RKO (cell line): ENCODE measurements around the gene CADPS2.

Experiments
- DNase-seq: peaks from one replicate; pipeline ENCODE4 v3.0.0-alpha.2; 2016; ENCODE audit warnings: low spot score

The CADPS2 gene

DNA sequence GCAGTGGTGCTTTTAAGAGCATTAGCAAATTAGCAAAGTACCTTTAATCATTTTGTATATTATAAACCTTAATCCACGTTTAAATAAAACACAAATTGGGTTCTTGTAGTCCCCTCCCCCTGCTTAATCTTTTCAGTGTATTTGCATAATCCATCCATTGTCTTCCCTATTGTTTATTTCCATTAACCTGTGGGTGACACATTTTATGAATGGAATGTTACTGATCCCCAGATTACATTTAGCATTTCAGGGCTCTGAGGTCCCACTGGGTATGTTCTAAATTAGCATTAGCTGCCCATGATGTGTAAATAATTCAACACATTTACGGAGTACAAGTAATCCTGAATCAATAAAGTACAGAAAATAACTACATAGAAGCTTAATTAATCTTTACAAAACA, 443.3 kb downstream of the CADPS2 start:
- DNase-seq, result no peak

DNA sequence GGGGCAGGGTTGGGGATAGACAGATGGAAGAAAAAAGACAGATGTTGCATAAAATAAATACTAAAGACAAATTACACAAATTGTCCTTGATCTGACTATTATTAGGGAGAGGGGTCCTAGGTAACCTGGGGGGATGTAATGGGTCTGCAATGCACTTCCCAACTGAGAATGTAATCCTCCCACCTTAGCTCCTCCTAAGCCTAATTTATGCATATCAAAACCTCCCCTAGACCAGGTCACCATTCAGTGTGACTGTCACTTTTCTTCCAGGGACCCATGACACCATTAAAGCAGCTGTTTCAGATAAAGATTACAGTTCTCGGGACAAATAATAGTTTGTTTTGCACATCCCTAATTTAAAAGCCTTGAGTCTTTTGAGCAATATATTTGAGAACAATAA, 447.8 kb downstream of the CADPS2 start:
- no peak for DNase-seq

DNA sequence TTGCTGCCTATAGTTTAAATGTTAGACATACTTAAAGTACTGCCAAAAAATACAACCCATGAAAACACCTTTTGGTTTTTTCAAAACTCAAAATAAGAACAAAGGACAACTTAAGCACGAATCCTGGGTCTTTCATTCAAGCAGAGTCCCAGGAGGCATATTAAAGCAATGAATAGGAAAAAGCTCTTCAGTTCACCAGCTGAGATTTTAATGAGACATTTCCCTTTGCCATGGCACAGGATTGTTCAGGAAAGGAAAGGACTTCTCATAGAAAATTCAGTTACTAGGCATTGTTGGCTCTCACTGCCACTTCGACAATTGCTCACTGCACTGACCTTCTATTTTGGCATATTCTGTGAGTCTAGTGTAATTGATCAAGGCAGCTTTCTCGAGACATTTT, 448.3 kb downstream of the CADPS2 start:
- no peak for DNase-seq

DNA sequence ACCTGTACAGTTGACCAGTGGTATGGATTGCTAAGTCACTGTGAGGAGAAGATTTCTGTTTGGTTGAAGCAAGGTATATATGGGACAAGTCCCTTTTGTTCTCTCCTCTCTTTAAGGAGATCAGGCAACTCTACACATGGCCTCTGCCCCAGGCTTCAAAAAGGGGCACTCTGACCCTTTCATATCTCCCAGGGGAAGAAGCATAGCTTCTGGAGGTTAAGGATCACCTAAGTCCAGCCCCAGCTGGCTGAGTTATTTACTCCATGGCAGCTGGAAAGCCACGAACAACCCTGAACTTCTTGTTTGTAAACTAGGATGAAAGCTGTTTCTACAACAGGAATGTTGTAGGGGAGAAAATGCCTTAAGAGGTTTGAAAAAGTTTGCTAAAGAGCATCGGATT, 452.5 kb downstream of the CADPS2 start:
- DNase-seq, result no peak

DNA sequence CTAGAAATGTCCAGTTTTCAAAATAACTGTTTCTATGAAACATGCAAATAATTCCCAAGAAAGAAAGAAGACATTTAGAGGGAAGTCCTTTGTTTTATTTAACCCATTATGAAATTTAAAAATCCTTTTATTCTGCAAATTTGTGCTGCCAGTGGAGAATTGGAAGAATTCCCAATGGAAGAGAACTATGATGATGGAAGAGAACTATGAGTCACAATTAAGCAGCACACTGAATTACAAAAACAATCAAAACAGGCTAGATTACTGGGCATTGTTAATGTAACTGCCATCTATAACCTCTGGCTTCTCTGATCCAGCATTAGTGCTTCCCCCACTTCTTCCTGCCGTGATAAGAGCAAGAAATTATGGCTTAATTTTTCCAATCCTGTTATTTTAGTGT, 455.6 kb downstream of the CADPS2 start:
- no peak for DNase-seq

DNA sequence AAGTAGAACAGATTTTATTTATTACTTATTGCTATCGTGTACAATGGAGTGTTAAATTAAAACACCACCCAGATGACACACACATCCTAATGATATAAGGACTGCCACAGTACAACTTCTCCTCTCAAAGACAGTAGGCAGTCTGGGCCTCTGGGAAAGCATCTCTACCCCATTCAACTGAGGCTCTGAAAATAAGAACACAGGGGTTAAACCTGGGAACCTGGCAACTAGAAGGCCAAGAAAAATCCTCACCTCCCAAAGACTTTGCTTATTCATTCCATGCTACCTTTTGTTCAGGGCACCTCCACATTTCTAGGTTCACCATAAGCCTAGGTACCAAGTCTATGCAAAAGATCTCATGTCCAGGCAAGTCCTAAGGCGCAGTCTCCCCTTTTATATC, 456.3 kb downstream of the CADPS2 start:
- no peak for DNase-seq

DNA sequence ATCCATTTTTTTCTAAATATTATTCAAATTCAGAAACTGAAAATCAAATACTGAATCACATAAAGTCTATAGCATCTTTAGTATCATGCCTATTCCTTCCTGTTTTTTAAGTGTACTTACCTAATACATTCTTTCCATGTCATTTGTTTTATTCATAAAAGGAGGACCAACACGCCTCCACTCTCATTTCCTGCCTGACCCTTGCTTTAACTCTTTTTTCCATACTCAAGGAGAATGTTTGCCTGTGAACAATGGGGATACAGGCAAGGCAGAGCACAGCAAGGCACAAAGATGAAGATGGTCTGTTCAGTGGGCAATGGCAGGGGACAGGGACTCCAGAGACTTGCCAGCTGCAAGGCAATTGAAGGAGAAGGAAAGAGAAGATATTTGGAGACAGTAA, 460.5 kb downstream of the CADPS2 start:
- DNase-seq, result no peak

DNA sequence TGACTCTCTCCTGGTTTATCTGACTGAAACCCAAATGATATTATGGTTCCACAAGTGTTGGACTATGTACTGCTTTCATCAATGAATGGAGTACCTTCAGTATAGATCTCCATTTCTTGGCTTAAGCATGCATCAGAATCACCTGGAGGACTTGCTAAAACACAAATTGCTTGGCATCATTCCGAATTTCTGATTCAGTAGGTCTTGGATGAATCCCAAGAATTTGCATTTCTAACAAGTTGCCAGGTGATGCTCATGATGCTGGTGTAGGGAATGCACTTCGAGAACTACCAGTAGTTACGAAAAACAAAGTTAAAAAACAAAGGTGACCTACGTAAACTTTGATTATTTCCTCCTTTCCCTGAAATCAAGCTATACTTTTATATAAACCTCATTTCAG, 462.7 kb downstream of the CADPS2 start:
- no peak for DNase-seq

DNA sequence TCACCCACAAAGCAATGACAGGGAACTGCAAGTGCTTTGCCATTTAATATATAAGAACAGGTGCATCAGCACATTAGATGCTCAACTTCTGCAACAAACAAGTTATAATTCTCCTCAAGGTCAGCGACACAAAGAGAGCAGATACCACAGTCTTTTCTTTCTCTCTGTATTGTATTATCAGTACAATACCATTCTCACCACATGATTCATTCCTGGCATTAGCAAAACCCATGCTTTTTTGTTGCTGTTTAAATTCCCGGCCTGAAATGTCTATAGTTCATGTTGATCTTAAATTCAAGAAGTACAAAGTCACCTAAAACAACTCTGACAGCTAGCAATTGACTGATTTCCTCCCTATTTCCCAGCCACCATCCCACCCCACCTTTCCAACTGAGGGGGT, 469.9 kb downstream of the CADPS2 start:
- no peak for DNase-seq

DNA sequence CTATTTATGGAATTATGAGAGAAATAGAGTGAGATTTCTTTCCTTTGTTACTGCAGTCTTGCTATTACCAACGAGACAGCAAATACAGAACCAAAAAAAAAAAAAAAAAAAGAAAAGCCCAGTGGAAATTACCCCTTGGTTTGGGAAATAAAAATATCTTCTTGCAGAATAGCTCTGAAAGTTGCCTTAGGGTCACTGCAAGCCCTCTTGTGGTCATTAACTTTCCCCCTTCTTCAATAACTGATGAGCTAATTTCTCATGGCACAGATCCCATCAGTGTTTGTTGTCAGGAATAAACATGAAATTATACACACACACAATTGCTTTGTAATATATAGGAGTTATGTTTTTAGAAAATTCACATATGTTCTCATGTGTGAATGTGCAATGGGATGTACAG, 470.8 kb downstream of the CADPS2 start:
- no peak for DNase-seq

DNA sequence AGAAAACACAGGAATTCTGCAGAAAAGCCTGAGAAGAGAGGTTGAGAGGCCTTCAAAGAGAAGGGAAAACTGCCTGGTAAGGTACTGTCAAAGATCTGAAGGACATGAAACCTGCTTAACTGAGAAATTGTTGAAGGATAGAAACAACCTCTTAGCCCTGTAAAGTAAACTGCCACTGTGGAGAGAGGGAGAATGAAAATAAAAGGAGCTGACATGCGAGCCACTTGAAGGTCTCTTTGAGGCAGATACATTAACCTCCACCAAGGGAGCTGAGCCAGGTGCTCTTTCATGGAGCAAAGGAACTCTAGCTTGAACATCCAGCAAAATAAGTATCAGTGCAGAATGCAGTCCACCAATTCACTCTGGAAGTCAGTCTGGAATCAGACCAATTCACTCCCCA, 472.9 kb downstream of the CADPS2 start:
- no peak for DNase-seq

DNA sequence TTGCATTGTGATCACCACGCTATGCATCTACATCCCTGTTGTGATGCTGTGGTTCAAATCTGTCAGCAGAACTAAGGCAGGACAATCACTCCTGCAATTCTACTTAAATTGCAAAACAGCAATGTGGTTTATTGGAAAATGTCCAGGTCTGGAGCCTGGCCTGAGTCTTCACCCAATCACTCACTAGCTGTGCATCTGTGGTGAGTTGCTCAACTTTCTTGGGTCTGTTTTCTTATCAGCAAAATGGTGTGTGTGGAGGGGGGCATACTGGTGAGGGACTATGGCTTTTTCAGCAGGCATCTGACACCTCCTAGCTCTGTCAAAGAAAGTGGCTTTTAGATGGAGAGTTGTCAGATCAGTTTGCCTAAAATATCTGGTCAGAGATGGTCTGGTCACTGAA, 473.4 kb downstream of the CADPS2 start:
- DNase-seq, result no peak

DNA sequence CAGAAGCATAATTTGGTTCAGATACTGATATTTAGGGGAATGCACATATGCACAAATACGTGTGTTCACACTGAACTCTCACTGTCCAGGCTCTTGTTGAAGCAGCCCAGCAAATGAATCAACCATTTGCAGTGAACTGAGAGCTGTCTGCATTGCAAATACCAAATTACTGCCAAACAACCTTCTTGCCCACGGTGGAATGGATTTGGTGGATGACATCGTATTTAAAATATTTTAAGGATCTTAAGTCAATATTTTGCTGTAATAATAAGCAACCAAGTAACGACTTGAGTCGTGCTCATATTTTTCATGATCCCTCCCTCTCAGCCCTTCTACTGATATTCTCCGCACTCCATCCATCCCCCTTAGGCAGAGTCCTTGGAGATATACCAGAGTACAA, 473.8 kb downstream of the CADPS2 start:
- no peak for DNase-seq

DNA sequence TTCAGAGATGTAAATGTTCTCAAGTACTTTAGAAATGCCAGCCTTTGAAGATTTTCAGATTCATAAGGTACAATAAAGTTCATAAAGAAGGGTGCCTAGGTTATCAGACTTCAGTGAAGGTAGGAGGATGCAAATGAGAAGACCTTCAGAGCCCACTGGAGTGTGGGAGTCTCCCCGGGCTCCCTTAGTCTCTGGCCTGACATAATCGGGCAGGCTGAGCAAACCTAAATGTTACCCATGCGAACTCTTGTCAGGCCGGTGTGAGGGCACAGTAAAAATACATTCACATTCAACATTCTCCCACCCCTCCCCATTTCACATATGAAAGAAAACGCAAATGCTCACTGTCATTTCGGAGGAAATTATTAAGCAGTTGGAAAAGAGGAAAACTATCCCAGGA, 479.1 kb downstream of the CADPS2 start:
- DNase-seq, result no peak

DNA sequence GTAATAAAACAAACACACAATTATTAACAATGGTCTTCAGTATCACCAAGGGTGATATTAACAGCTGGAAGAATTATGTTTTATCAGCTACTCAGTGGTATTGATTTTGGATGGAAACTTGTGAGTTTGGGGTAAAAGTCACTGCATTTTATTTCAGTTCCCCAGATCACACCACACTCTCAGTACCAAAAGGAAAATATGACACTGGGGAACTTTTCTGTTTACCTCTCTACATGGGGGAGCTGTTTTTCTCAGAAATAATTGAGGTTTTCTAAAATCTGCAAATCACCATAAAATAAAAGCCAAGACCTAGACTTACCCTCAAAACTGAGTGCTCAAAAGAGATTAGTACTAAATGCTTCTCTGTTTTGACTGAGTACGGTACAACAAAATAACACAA, 483.1 kb downstream of the CADPS2 start:
- DNase-seq, result no peak

DNA sequence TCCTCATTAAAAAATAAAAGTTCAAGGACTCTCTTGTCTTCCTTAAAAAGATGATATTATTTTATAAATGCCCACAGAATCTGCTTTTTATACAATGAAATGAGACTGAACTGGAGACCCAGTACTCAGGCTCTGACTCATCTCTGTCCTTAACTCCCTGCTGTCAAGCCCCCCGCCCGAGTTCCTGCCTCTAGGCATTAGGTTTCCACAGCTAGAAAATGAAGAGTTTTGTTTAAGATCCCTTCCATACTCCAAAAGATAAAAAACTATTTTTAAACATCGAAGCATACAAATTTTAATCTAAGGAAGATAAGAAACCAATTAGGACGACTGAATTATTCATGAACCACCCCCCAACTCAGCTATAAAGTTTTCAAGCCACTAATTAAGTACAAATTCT, 484.0 kb downstream of the CADPS2 start:
- no peak for DNase-seq

DNA sequence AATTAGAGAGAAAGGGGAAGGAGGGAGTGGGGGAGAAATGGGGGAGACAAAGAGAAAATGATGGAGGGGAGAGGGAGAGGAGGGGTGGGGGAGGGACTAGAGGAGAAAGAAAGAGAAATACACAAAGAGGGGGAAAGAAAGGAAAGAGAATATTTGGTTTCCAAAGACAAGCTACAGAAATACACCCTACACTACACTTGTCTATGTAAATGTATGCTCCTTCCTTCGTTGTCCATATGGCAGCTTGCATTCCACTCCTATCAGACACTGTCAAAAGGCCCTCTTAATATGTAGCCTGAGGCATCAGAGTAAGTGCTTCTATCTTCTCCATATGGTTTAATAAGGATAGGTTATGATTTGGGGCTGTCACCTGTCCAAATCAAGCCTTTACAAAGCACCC, 488.9 kb downstream of the CADPS2 start:
- no peak for DNase-seq

DNA sequence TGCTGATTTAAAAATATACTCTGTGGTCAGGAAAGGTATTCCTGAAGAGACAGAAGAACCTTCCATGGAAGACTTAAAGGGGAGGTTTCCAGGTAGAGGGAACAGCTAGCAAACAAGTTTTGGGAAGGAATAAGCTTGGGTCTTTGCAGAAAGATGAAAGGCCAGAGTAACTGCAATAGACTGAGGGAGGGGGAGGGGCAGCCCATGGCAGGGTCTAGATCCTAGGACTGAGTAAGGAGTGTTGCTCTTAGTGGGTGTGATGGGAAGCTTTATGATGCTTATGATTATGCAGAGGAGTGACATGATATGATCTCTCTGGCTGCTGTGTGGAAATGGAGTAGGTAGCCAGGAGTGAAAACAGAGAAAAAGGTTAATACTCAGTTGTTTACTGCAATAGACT, 491.7 kb downstream of the CADPS2 start:
- no peak for DNase-seq

DNA sequence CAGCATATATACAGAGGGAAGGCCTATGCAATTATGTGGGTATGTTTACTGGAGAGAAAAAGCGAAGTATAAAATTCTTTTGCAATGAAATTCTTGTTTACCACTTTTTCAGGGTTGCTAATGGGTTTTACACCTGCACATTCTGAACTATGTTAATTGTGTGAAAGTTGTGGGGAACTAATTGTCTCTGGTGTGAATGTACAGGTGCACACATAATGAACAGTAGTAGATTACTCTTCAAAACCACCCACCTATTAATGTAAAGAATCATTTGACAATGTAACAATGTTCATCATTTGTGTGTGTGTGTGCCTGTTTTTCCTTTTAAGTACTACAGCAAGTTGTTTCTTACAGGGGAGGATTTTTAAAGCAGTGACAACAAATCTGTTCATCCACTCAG, 501.7 kb downstream of the CADPS2 start:
- DNase-seq, result no peak

DNA sequence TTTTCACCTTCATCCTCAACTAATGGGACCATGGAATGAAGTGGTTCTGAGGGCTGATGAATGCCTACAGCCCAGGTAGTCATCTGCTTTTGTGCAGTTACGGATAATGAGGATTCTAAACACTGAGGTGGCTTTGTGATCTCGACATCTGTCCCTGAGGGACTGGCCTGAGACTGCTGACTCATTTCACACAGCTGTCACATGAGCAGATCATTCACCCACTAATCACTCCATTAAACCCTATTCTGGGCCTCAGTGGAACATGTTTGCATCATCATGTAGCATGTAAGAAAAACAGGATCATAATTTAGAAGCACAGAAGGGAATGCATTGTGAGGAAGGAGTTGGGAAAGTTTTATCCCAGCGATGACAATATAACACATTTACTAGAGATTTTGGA, 502.3 kb downstream of the CADPS2 start:
- DNase-seq, result peak; percentile 42

DNA sequence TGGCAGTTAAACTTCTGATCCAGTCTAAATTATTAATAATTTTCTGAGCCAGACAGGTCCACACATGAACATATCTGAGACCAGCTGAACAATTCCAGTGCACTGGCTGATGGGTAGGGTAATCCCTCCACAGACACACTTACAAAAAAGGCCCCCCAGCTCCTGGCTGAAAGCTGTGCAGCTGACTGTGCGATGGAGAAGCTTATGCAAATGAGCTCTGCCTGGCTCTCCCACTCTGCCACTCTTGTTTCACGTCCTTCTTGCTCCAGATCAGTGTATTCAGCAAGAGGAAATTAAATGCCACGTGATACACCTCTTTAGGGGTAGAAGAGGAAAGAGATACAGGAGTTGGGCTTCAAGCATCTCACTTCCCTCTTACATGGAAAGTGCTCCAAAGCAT, 505.3 kb downstream of the CADPS2 start:
- DNase-seq, result no peak

DNA sequence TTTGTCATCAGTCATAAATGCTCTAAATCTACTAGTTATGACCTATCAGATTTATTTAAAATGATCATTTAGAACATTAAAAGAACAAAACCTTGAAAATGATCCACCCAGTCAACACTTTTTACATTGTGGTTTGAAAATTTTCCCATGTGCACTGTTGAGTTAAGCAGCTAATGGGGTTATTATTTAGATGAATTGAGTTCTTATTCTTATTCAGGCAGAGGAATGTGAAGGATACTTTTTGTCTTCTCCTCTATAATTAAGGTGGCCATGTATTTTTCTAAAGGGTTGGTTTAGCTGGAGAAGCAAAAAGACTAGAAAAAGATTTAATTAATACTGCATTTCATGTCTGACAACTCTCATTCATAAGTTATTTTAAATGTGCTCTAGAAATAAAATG, 506.8 kb downstream of the CADPS2 start:
- no peak for DNase-seq

DNA sequence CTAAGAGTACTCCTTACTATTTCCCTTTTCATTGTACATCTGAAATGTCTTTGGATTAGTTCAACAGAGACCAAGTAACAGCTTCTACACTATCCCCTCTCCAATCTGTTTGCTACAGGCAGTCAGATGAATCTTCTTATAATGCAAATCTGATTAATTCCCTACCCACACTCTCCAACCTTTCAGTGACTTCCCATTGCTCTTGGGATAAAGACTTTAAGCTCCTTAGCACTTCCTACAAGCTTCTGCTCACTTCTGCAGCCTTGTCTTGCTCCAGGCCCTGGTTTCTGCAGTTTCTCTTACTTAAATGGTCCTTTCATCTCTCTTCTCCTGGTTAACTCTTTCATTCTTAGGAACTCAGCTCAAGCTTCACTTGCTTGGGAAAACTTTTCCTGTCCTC, 516.5 kb downstream of the CADPS2 start:
- no peak for DNase-seq

DNA sequence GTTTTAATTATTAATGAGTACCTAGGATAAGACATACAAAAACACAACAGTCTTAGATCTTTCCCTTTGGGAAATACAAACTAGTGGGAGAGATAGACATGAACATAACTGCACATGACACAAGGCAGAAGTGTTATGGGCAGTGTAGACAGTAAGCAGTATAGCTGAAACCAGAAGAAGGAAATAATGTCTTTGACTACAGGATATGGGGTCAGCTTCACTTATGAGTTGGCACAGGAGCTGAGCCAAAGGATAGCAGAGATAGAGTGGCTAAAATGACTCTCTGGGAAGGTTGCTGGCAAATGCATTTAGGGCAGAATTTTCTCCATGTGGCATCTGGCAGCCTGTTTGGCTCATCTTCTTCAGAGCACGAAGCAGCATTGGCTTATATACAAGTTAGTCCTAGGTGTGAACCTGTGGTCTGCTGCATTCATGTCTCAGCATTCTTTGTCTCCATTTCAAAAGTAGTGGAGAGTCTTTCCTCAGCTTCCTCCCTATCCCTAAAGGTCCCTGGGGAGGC, 521.4 kb downstream of the CADPS2 start:
- no peak for DNase-seq

DNA sequence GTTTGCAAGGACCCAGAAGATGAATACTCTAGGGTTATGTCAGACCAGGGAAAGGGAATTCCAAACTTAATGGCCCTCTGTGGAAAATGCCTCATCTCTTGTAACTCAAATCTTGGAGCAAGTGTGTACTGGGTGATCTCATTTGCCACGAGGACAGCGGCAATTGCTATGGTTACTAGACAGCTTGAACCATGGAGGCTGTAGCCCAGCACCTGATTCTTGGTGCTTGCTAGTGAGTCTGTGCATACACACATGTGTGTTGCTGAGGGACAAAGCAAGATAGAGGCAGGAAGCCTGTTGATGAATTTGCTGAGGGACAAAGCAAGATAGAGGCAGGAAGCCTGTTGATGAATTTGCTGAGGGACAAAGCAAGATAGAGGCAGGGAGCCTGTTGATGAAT, 523.1 kb downstream of the CADPS2 start:
- no peak for DNase-seq
